Activated CD8-positive, alpha-beta T cell treated with anti-CD3 and anti-CD28 coated beads, Interleukin-2, amount 10 ng/mL, durations not matched to agents 7 days and 5 days (primary cell): ENCODE data around the gene PPP1CC. TPM values are rescaled to one million over a fixed set of nuclear protein-coding genes. Genes with fewer than 3 reads are reported as not detected.

Source experiments
- total RNA-seq, 2 experiments: library from RNA; stranded (reverse); gene quantifications; one replicate each; pipeline ENCODE4 v1.2.3, GENCODE V29; 2021

Gene PPP1CC
- total RNA-seq, 2 experiments from 2014 or later: 162 to 179 TPM

Other genes starting within 250 kb of the PPP1CC start
- 100 to 1,000 TPM; 126 to 128 TPM for gene VPS29, start 240.8 kb downstream of the PPP1CC start, total RNA-seq
- gene RAD9B, start 240.6 kb downstream of the PPP1CC start, total RNA-seq: 1 to 10 TPM in 1 of 2 experiments, under 1 TPM in 1; 0.68 to 2.3 TPM
- gene PPTC7, start 159.6 kb downstream of the PPP1CC start, total RNA-seq: 10 to 100 TPM; 24.4 to 26.8 TPM
- 1 to 10 TPM; 5.9 to 7.9 TPM for gene TCTN1, start 128.8 kb downstream of the PPP1CC start, total RNA-seq
- gene HVCN1, start 53.8 kb downstream of the PPP1CC start, total RNA-seq: 10 to 100 TPM; 28.6 to 30.8 TPM
- gene CCDC63, start 104.1 kb upstream of the PPP1CC start, total RNA-seq: not detected
- not detected for gene MYL2, start 177.7 kb upstream of the PPP1CC start, total RNA-seq